ENCODE results near the gene PTPN18.
"Not testable (repeated sequence)": the region's sequence is repeated elsewhere in the genome, so short reads cannot be mapped to it uniquely, and the experiment has no call there.

PTPN18 gene

GRCh38 chr2:130387071-130387400 is 31.2 kb downstream of the PTPN18 start:
- no peak for DNase-seq

GRCh38 chr2:130387804-130388203 is 31.9 kb downstream of the PTPN18 start:
- DNase-seq: no peak

- DNase-seq: no peak
These were observed 32.5 kb downstream of the PTPN18 start for GRCh38 chr2:130388221-130388907.

- DNase-seq: no peak
These were observed 33.5 kb downstream of the PTPN18 start for GRCh38 chr2:130389358-130389757.

GRCh38 chr2:130389783-130390182 is 33.9 kb downstream of the PTPN18 start:
- DNase-seq: no peak

- DNase-seq: no peak
These were observed 34.7 kb downstream of the PTPN18 start for GRCh38 chr2:130390460-130391057.

- peak; percentile 48 to 64 for DNase-seq
These were observed 35.4 kb downstream of the PTPN18 start for GRCh38 chr2:130391058-130391871.

GRCh38 chr2:130391872-130392670 is 36.2 kb downstream of the PTPN18 start:
- no peak for DNase-seq

- DNase-seq: no peak
These were observed 37.6 kb downstream of the PTPN18 start for GRCh38 chr2:130393318-130393910.

- DNase-seq: not testable (repeated sequence)
These were observed 50.4 kb downstream of the PTPN18 start for GRCh38 chr2:130406280-130406679.

- DNase-seq: not testable (repeated sequence)
These were observed 60.8 kb downstream of the PTPN18 start for GRCh38 chr2:130416693-130417092.

- DNase-seq: not testable (repeated sequence)
These were observed 63.0 kb downstream of the PTPN18 start for GRCh38 chr2:130418845-130419244.
